HL-60 (cell line): Measurements from ENCODE around the gene YIF1A.

Experiments used
- DNase-seq, 2 experiments: peaks; one replicate each; pipeline ENCODE4 v3.0.0-alpha.2; 2010 to 2020; ENCODE audit warnings: low read depth in 1 of 2, low spot score in 1 of 2
- H3K27ac ChIP-seq: fragments of 250-450 bp; sonication (Bioruptor Pico); replicated peaks from 2 replicates; pipeline ENCODE4 v1.5.1; 2020; ENCODE audit warnings: mild to moderate bottlenecking, moderate library complexity
- H3K27me3 ChIP-seq: fragments of 250-450 bp; sonication (Bioruptor Pico); 2 replicates; pipeline ENCODE4 v1.5.1; 2021; ENCODE audit warnings: mild to moderate bottlenecking, moderate library complexity; ENCODE audit not compliant: insufficient read depth, poor library complexity, severe bottlenecking
- H3K4me3 ChIP-seq: replicated peaks from 2 replicates; pipeline ENCODE4 v1.5.1; 2011; ENCODE audit warnings: mild to moderate bottlenecking, control low read depth, low read length; ENCODE audit not compliant: insufficient read depth
- GABPA ChIP-seq: IDR thresholded peaks from 2 replicates; pipeline ENCODE4 v1.6.1; 2012; ENCODE audit warnings: low read depth
- POLR2AphosphoS5 ChIP-seq: IDR thresholded peaks from 2 replicates; pipeline ENCODE4 v1.6.1; 2012; ENCODE audit warnings: low read depth
- SPI1 ChIP-seq: IDR thresholded peaks from 2 replicates; pipeline ENCODE4 v1.6.1; 2012; ENCODE audit warnings: low read depth, mild to moderate bottlenecking, borderline replicate concordance
- TF ChIP-seq, protein P1 (sequence below): IDR thresholded peaks from one replicate; pipeline ENCODE4 v1.5.1; 2011; ENCODE audit warnings: low read length, control low read depth, inconsistent platforms; ENCODE audit not compliant: insufficient read depth
- TF ChIP-seq, protein P2 (sequence below): IDR thresholded peaks from 2 replicates; pipeline ENCODE4 v1.6.1; 2012; ENCODE audit warnings: low read depth; ENCODE audit not compliant: insufficient replicate concordance

YIF1A gene

DNA sequence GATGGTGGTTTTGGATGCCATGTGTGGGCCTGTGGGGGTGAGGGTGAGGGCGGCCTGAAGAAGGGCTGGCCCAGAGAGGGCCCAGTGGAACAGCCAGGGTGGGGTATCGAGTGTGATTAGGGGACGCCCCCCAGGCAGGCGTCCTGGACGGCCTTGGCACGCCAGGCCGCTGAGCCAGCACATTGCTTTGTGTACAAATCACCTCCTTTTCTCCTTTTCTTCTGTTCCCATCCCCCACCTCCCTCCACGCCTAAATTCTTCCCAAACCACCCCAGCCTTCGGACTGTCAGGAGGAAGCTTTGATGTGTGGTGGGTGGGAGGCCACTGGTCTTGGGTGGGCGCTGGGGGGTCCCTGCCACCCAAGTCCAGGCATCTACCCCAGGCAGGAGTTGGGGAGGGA lies 35.7 kb upstream of the YIF1A start:
- Histone ChIP-seq H3K27me3 (no peaks in the 10 kb centered on the region), H3K27ac (no peak overlapping the region), H3K4me3 (no peak overlapping the region)
- DNase-seq = no peak
- TF ChIP-seq SPI1 = no peak
- no peak for TF ChIP-seq GABPA
- TF ChIP-seq, protein P1, sequence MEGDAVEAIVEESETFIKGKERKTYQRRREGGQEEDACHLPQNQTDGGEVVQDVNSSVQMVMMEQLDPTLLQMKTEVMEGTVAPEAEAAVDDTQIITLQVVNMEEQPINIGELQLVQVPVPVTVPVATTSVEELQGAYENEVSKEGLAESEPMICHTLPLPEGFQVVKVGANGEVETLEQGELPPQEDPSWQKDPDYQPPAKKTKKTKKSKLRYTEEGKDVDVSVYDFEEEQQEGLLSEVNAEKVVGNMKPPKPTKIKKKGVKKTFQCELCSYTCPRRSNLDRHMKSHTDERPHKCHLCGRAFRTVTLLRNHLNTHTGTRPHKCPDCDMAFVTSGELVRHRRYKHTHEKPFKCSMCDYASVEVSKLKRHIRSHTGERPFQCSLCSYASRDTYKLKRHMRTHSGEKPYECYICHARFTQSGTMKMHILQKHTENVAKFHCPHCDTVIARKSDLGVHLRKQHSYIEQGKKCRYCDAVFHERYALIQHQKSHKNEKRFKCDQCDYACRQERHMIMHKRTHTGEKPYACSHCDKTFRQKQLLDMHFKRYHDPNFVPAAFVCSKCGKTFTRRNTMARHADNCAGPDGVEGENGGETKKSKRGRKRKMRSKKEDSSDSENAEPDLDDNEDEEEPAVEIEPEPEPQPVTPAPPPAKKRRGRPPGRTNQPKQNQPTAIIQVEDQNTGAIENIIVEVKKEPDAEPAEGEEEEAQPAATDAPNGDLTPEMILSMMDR = no peak
- TF ChIP-seq, protein P2, sequence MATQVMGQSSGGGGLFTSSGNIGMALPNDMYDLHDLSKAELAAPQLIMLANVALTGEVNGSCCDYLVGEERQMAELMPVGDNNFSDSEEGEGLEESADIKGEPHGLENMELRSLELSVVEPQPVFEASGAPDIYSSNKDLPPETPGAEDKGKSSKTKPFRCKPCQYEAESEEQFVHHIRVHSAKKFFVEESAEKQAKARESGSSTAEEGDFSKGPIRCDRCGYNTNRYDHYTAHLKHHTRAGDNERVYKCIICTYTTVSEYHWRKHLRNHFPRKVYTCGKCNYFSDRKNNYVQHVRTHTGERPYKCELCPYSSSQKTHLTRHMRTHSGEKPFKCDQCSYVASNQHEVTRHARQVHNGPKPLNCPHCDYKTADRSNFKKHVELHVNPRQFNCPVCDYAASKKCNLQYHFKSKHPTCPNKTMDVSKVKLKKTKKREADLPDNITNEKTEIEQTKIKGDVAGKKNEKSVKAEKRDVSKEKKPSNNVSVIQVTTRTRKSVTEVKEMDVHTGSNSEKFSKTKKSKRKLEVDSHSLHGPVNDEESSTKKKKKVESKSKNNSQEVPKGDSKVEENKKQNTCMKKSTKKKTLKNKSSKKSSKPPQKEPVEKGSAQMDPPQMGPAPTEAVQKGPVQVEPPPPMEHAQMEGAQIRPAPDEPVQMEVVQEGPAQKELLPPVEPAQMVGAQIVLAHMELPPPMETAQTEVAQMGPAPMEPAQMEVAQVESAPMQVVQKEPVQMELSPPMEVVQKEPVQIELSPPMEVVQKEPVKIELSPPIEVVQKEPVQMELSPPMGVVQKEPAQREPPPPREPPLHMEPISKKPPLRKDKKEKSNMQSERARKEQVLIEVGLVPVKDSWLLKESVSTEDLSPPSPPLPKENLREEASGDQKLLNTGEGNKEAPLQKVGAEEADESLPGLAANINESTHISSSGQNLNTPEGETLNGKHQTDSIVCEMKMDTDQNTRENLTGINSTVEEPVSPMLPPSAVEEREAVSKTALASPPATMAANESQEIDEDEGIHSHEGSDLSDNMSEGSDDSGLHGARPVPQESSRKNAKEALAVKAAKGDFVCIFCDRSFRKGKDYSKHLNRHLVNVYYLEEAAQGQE = no peak
- TF ChIP-seq POLR2AphosphoS5 = no peak

DNA sequence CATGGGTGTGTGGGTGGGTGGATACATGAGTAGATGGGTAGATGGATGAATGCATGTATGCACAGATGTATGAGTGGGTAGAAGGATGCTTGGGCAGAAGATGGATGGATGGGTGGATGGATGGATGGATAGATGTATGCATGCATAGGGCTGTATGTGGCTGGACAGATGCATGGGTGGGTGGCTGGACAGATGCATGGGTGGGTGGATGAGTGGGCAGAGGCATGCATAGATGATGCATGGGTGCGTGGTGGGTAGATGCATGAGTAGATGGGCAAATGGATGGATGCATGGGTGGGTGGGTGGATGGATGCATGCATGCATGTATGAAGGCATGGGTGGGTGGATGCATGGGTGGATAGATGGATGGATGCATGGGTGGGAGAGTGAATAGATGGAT lies 34.7 kb upstream of the YIF1A start:
- Histone ChIP-seq H3K27me3 (no peaks in the 10 kb centered on the region), H3K4me3 (no peak overlapping the region), H3K27ac (no peak overlapping the region)
- TF ChIP-seq, protein P2 = no peak
- no peak for TF ChIP-seq GABPA
- TF ChIP-seq SPI1 = no peak
- no peak for TF ChIP-seq POLR2AphosphoS5
- TF ChIP-seq, protein P1 = no peak
- DNase-seq = no peak

DNA sequence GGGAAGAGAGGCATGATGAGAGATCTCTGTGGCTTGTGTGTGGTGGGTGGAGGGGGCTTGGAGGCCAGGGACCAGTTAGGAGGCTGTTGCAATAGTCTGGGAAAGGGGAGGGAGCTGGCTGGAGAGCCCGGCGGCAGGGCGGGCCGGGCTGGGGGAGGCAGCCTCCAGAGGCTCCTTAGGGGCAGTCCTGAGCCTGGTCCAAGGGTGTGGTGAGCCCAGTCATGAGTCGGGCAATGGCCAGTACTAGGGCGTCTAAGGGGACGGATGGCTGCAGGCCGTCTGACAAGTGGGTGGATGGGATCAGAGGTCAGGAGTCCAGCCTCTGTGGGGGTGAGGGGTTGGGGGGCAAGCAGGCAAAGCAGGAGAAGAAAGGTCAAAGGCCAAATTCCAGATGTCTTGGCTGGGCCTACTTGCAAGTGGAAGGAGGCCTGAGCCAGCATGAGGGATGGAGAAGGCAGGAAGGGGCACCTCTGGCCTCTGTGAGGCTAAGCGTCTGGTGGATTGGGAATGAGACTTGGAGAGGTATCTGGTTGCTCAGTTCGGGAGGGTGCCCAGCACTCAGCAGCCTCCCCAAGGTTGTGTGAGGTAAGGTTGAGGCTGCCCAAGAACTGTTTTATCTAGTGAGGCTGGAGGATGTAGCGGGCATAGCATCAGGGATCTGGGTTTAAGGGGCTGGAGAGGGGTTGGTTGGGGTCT lies 33.9 kb upstream of the YIF1A start:
- TF ChIP-seq, protein P1 = no peak
- TF ChIP-seq SPI1 = no peak
- TF ChIP-seq, protein P2 = no peak
- TF ChIP-seq GABPA = no peak
- TF ChIP-seq POLR2AphosphoS5 = no peak
- Histone ChIP-seq H3K4me3 (no peak overlapping the region), H3K27me3 (no peaks in the 10 kb centered on the region), H3K27ac (no peak overlapping the region)
- DNase-seq = no peak
